ENCODE measurements around the gene CDK15.

Gene CDK15

GRCh38 chr2:201915446-201915845 lies 109.1 kb downstream of the CDK15 start:
- peak; percentile 37 for DNase-seq

- DNase-seq = no peak
Observed at GRCh38 chr2:201916565-201916964, 110.2 kb downstream of the CDK15 start.

DNA sequence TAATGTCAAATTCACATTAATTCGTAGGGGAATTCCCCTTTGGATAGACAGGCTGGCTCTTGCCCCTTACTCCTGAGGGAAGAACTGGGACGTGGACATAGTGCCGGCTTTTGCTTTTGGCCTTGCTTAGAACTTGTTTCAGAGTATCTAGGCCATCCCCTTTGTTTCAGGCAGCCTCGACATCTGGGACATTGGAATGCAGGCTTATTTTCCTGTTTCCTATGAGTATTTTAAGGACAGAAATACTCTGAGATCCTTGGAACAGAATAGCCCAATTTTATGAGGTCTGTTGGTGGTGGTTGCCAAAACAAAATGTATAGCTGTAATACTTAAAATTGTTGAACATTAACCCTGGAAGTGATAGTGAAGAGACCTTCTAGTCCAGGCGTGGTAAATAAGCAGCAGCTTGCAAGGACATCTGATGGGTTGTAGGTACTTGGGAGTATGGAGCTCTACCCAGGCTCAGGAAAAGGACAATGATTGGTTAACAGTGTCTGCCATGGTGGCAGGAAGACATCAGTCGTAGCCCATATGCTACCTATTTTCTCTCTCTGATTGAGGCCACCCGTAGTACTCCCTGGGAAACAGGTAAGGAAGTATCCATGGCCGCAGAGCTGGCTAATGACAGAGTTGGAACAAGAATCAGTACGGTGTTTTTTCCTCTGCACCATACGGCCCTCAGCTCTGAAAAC lies 112.4 kb downstream of the CDK15 start:
- DNase-seq = no peak

- no peak for DNase-seq
Observed at GRCh38 chr2:201919308-201919634, 112.9 kb downstream of the CDK15 start.

DNA sequence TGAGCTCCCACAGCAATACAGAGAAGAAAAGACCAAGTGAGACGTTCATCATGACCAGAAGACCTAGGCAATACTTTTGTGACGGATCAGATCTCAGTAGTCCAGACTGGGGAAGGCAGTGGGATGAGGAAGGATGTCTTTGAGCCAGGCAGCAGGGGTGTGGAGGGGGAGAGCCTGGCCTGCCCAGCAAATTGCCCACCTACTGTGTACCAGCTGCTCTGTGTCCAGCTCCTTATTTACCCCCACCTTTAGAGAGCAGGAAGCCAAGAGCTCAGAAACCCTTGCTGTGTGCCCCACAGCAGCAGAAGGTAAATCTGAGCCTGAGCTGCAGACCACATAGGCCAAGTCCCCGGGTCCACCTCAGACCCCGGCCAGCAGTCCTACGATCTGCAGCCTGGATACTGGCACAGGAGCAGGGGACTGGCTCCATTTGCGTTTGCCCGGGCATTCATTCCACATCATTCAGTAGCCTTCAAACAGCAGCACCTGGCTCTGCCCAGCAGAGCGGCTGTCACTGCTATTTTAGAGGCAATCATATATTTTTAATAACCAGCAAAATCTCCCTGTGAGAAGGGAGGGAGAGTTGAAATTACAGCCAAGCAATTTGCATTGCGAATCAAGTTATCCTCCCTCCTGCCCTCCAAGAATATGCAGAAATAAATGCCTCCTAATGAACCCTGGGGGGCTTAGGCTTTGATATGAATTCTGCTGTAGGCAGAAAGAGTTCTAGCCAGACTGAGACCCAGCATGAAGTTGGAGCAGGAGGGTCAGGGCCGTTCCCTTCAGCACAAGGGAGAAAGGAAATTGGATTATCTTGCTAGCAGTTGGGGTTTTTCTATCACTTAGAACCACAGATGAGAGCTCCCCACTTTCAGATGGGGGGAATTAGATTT lies 117.3 kb downstream of the CDK15 start:
- no peak for DNase-seq

GRCh38 chr2:201924453-201924852 lies 118.1 kb downstream of the CDK15 start:
- DNase-seq = no peak

- DNase-seq = no peak
Observed at GRCh38 chr2:201925056-201925455, 118.7 kb downstream of the CDK15 start.

DNA sequence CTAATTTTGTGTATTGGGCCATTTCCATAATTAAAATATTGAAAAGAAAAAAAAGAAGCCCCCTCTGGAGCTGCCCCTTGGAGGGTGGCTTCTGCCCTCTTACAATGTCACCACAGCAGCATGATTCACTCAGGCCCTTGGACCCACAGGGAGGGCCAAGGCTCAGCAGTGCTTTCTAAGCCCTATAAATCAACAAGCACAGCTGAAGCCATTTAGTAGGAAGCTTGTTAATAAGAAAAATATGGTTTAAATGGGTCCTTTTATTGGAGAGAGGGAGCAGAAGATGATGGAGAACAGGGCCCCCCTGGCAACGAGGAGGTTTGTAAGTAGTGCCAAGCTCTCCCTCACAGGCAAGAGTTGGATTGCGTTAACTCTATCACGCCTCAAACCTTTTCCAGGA lies 119.7 kb downstream of the CDK15 start:
- DNase-seq = no peak

- no peak for DNase-seq
Observed at GRCh38 chr2:201928363-201928762, 122.0 kb downstream of the CDK15 start.

- DNase-seq = no peak
Observed at GRCh38 chr2:201929281-201930026, 123.1 kb downstream of the CDK15 start.

DNA sequence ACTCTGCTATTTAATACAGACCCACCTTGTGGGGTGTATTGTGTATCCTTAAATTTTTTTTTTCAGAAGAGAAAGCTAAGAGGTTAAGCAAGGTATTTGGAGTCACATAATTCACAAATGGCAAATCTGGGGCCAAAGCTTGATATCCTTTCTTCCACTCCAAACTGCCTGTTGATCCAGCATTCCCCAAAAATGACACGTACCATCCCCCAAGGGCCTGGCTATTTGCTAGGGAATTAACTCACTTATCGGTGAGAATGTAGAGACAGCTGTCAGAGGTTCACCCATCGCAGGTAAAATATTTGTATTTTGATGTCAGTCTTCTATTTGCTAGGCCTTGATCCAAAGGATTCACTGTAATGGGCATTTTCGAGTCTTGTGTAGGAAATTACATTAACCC lies 123.7 kb downstream of the CDK15 start:
- no peak for DNase-seq

DNA sequence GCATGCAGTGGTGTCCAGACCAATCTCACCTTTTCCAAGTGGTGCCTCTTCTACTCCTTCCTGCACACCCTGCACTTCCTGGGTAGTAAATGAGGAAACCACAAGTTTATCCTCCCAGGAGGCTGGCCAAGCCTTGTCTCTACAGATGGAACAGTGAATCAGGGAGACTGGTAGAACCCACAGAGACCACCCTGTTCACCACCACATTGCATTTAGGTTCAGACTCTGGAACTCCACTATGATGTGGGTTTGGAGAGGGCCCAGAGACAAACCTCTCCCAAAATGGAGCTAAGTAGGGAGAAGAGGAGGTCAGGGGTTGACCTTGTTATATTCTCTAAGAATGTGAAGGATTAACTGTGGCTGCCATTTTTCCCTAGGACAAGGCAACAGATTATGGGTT lies 124.5 kb downstream of the CDK15 start:
- DNase-seq = no peak

DNA sequence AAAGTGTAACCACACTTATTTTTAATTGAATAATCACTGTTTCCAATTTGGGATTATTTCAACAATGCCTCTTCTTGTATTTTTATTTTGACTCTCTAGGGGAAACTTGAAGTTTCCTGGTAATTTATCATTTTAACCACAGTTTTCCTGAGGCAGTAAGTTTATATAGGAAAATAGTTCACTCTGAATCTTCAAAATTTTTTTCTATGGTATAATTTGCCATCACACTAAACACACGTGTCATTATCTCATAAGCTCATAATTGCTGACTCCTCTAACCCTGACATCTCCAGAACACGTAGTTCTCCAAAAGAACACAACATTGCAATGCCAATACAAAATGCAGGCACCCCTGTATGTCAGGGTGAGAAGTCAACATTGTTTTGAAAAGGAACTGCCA lies 125.1 kb downstream of the CDK15 start:
- no peak for DNase-seq

GRCh38 chr2:201931951-201932350 lies 125.6 kb downstream of the CDK15 start:
- no peak for DNase-seq

DNA sequence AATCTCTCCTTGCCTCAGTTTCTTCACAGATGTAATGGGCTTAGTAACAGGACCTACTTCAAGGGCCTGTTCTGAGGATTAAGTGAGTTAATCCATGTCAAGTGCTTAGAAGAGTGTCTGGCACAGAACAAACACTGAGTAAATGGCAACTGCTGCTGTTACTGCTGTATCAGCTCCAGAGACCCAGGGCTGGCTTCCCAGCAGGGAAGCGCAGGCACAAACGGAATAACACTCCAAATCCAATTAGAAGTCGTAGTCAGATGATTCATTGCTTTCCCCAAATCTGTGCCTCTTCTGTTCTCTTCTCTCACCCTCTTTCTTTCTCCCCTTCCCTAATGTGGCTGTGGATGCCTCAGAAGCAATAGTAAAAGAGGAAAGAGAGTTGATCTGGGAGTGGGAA lies 126.2 kb downstream of the CDK15 start:
- DNase-seq = no peak

DNA sequence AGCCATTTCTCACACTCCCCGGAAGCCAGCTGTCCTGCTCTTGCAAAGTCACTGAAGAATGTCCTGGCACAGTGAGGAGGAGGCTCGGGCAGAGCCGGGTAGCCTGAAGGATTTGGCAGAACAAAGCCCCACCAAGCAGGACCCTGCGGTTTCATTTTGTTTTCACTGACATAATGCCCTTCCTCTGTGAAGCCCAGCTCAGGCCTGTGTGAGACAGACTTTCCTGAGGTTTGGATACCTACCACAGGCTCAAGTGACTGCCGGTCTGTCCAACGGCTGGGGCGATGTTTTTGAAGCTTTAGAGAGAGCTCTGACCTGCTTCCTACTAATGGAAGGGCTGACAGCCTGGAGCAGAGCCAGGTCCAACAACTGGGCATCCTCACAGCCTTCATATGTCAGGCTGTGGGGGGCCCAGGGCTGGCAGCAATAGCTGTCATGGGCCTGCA lies 127.5 kb downstream of the CDK15 start:
- DNase-seq = no peak

- no peak for DNase-seq
Observed at GRCh38 chr2:201936817-201937216, 130.5 kb downstream of the CDK15 start.

DNA sequence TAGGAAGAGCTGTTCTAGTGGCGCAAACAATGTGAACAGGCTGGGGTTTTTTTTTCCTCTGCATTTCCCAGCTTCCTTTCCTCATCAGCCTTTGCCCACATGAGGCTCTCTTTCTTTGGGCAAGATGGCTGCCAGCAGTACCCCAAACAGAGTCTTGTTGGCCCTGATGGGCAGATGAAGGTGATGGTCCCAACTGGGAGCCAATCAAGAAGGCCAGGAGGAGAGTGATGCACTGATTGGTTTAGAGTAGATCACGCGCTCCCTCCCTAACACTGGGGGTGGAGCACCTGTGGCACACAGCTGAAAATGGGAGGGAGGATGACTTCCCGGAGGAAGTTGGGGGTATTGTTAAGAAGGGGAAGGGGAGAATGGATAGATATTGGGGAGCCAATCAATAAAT lies 131.0 kb downstream of the CDK15 start:
- DNase-seq = no peak

GRCh38 chr2:201938156-201938775 lies 131.9 kb downstream of the CDK15 start:
- DNase-seq = no peak

- DNase-seq = no peak
Observed at GRCh38 chr2:201938781-201939180, 132.4 kb downstream of the CDK15 start.

DNA sequence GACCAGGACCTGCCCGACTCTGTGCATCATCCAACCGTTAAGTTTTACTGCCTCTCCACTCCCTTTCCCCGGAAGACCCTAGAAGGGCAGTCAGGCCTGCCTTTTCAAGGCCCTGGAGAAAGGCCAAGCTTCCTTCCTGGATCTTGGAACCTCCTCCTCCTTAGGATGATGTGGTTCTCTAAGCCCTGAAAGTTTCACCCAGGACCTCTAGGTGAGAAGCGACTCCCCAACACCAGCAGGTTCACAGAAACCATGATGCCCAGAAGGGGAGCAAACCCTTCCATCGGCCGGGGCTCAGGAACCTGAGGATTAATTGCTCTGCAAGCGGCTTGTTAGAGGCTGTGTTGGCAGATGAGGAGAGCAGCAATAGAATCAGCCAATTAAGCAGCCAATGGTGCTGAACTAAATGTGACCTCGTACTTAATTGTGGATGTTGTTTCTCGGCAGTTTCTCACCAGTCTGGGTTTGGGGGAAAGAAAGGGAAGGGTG lies 133.2 kb downstream of the CDK15 start:
- DNase-seq = no peak

GRCh38 chr2:201942531-201942930 lies 136.2 kb downstream of the CDK15 start:
- no peak for DNase-seq
